K562 (cell line): ENCODE measurements around the gene ATP7B. TPM values are rescaled to one million over a fixed set of nuclear protein-coding genes. Genes with fewer than 3 reads are reported as not detected.

Experiments used
- ATAC-seq: fragments of 200-7000 bp; cut with Tn5 transposase; 3 replicates; pipeline ENCODE4 v1.9.1; 2020; ENCODE audit warnings: moderate library complexity
- BruUV-seq: library from RNA; stranded (reverse); fragments of 400-500 nt; replicated peaks from 2 replicates; lab custom pipeline; 2021; lab: Mats Ljungman, UMichigan
- CTCF ChIA-PET: fragments of 300-600 bp; formaldehyde crosslinking; extraction: SDS; loops from one replicate; lab custom pipeline; 2021; ENCODE audit warnings: low intra/inter-chr PET ratio; lab: Yijun Ruan, JAX
- POLR2A ChIA-PET: fragments of 300-600, 350-650 bp; sonication (Branson Sonifier 250); formaldehyde crosslinking; extraction: SDS; loops from one replicate; lab custom pipeline; 2021; ENCODE audit warnings: antibody characterized with exemption, inconsistent platforms; lab: Yijun Ruan, JAX
- DNase-seq, 4 experiments: peaks; one replicate each; pipeline versions ENCODE4 v3.0.0 to v3.0.0-alpha.2; 2011 to 2018; ENCODE audit warnings: low spot score in 3 of 4, mixed read lengths in 3 of 4; ENCODE audit errors: extremely low read depth in 1 of 4
- FAIRE-seq: peaks from 2 replicates; lab custom pipeline; 2011; peaks lifted over from hg19 to GRCh38; lab: Jason Lieb, UNC
- H2AFZ ChIP-seq: 2 replicates; pipeline ENCODE4 v1.6.0; 2011; ENCODE audit warnings: low read depth, low read length, control low read depth, inconsistent platforms
- H3K27ac ChIP-seq: fragments of 200-600 bp; 3 replicates; pipeline ENCODE4 v1.8.0; 2011; ENCODE audit warnings: low read depth, mild to moderate bottlenecking, control low read depth, inconsistent platforms, low read length, moderate library complexity, mixed read lengths; ENCODE audit errors: extremely low read depth
- H3K27me3 ChIP-seq, 2 experiments: fragments of 300-600 bp in 1 of 2; 2 replicates in 1 of 2; 3 replicates in 1 of 2; pipeline versions ENCODE4 v1.6.0 to v1.8.0; 2011; ENCODE audit warnings: inconsistent platforms in 2 of 2, low read length in 2 of 2, mild to moderate bottlenecking in 1 of 2, mixed read lengths in 1 of 2, moderate library complexity in 1 of 2; ENCODE audit not compliant: control insufficient read depth in 2 of 2, insufficient read depth in 2 of 2
- H3K36me3 ChIP-seq: fragments of 300-600 bp; 3 replicates; pipeline ENCODE4 v1.8.0; 2011; ENCODE audit warnings: mild to moderate bottlenecking, low read length, inconsistent platforms; ENCODE audit not compliant: control insufficient read depth, insufficient read depth
- H3K4me1 ChIP-seq, 2 experiments: fragments of 200-600 bp in 1 of 2; replicated peaks in 1 of 2; 2 replicates in 1 of 2; 3 replicates in 1 of 2; pipeline versions ENCODE4 v1.5.1 to v1.8.0; 2011; ENCODE audit warnings: inconsistent platforms in 2 of 2, low read length in 2 of 2, mild to moderate bottlenecking in 1 of 2, mixed read lengths in 1 of 2, moderate library complexity in 1 of 2; ENCODE audit not compliant: control insufficient read depth in 2 of 2, insufficient read depth in 2 of 2
- H3K4me2 ChIP-seq: 2 replicates; pipeline ENCODE4 v1.6.1; 2011; ENCODE audit warnings: low read length, control low read depth, inconsistent platforms, mixed read lengths; ENCODE audit not compliant: insufficient read depth
- H3K4me3 ChIP-seq: fragments of 200-600 bp; sonication (generic), shearing (Covaris generic); 2 replicates; pipeline ENCODE4 v1.5.1; 2016; ENCODE audit warnings: control low read depth, inconsistent platforms
- H3K79me2 ChIP-seq: fragments of 200-600 bp; 3 replicates; pipeline ENCODE4 v1.8.0; 2011; ENCODE audit warnings: low read length, inconsistent platforms; ENCODE audit not compliant: control insufficient read depth, insufficient read depth
- H3K9ac ChIP-seq, 2 experiments: 2 replicates each; pipeline versions ENCODE4 v1.6.0 to v1.6.1; 2011; ENCODE audit warnings: low read depth in 2 of 2, low read length in 2 of 2, control low read depth in 1 of 2, inconsistent platforms in 1 of 2, mild to moderate bottlenecking in 1 of 2, mixed read lengths in 1 of 2; ENCODE audit not compliant: insufficient read depth in 1 of 2
- H3K9me1 ChIP-seq: one replicate; pipeline ENCODE4 v1.6.0; 2011; ENCODE audit warnings: inconsistent platforms, mild to moderate bottlenecking, low read length, moderate library complexity; ENCODE audit not compliant: control insufficient read depth, insufficient read depth
- H3K9me3 ChIP-seq: replicated peaks from 2 replicates; pipeline ENCODE4 v1.5.1; 2011; ENCODE audit warnings: low read depth, low read length, inconsistent platforms; ENCODE audit not compliant: control insufficient read depth, insufficient read depth
- H4K20me1 ChIP-seq: replicated peaks from 2 replicates; pipeline ENCODE4 v1.6.1; 2011; ENCODE audit warnings: low read length, inconsistent platforms, mixed read lengths; ENCODE audit not compliant: control insufficient read depth, insufficient read depth
- BRD9 ChIP-seq: fragments of 450-650 bp; IDR thresholded peaks from 2 replicates; pipeline ENCODE4 v1.6.1; 2018; ENCODE audit warnings: low read depth; ENCODE audit not compliant: partially characterized antibody
- RAD21 ChIP-seq, 2 experiments: fragments of 250-450 bp in 1 of 2; fragments of 450-650 bp in 1 of 2; sonication (Bioruptor Pico) in 1 of 2; formaldehyde crosslinking in 1 of 2; IDR thresholded peaks in 1 of 2; conservative IDR thresholded peaks in 1 of 2; 2 replicates each; pipeline versions ENCODE4 v1.4.0 to v1.8.0; 2020 to 2022; ENCODE audit warnings: mild to moderate bottlenecking in 2 of 2, moderate library complexity in 1 of 2
- ZFP36 ChIP-seq: fragments of 150-350 bp; IDR thresholded peaks from 2 replicates; pipeline ENCODE4 v1.6.1; 2018; ENCODE audit warnings: low read length, low read depth; ENCODE audit not compliant: partially characterized antibody
- ZNF316 ChIP-seq: fragments of 450-650 bp; IDR thresholded peaks from 2 replicates; pipeline ENCODE4 v1.6.1; 2016
- WGBS: fragments of 100-300 bp; shearing (Covaris generic); methylation state at CpG from one replicate; pipeline ENCODE4 v1.1.6; 2016; ENCODE audit warnings: low coverage, mixed read lengths; ENCODE audit not compliant: insufficient coverage; ENCODE audit errors: missing lambda C conversion rate; 5-methylcytosine and 5-hydroxymethylcytosine counted together
- in situ Hi-C: fragments of 300-500 bp; cut with MboI; formaldehyde crosslinking; loops from 4 replicates; pipeline ENCODE4 v1.15.0; 2018; ENCODE audit warnings: inconsistent platforms, mixed read lengths
- intact Hi-C: fragments of 100-400 bp; cut with micrococcal nuclease; formaldehyde crosslinking; loops from 2 replicates; pipeline ENCODE4 v1.14.2; 2022
- polyA plus RNA-seq, 8 experiments: library from polyadenylated mRNA; depleted of rRNA in 4 of 8; stranded (reverse) in 5 of 8; unstranded in 3 of 8; fragments of >200 nt; fragmentation: Nextera tagmentation in 2 of 8; fragmentation: Illumina TruSeq in 1 of 8; extraction: Ambion mirVana in 2 of 8; extraction: Trizol in 1 of 8; gene quantifications; 2 replicates each; pipeline versions ENCODE4 v1.2.1 to v1.2.3, GENCODE V29; 2011 to 2014; ENCODE audit warnings: inconsistent platforms in 1 of 8, missing spikeins in 1 of 8
- total RNA-seq, 7 experiments: library from RNA; depleted of rRNA in 6 of 7; stranded (reverse); fragments of >200 nt in 6 of 7; fragmentation: Illumina TruSeq in 2 of 7; extraction: Trizol in 2 of 7; gene quantifications; 2 replicates each; pipeline versions ENCODE4 v1.2.1 to v1.2.3, GENCODE V29; 2011 to 2021; ENCODE audit warnings: low replicate concordance in 1 of 7
- TF ChIP-seq, protein P1 (sequence below): sonication (generic); IDR thresholded peaks from 2 replicates; pipeline ENCODE4 v1.6.1; 2016
- TF ChIP-seq, protein P2 (sequence below): fragments of 250-450 bp; sonication (Bioruptor Pico); IDR thresholded peaks from 2 replicates; pipeline ENCODE4 v1.4.0; 2020; ENCODE audit warnings: mild to moderate bottlenecking

Gene ATP7B
- total and polyA plus RNA-seq, 9 of the 15 experiments (the other 6 are each of a cell fraction or from before 2014, with no cell fraction given): 1.1 to 20.4 (median 8.5) TPM

DNA sequence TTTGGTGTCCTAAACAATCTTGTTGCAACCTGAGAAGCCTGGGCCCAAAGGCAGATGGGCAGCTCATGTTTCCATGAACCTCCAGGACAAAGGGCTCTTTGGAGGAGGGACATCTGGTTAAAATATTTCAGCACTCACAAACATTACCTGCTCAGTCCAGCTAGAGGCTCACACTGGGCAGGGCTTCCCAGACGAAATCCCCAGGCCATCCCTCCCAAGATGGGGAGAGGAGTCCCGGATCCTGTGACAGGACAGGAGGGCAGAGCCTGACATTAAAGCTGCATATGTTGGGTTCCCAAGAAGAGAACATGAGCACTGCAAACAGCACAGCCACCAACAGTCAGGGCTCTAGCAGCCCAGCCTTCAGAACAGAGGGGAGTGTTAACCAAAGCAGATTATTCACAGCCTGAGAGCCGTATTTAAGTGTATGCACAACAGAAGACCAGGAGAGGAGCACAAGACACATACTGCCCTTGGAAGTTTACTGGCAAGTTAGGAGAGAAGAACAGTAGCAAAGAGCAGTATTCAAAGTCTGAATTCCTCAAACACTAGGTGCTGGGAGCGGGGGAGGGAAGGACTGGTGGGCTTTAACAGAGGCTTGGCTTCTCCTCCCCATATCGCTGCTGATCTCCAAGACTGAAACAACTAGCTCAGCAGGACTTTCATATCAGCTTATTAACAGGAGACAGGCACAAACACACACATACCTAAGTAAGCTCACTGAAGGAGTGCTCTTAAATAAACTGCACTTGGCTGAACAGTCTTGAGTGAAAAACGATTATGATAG lies 12.3 kb downstream of the ATP7B start:
- Histone ChIP-seq H3K27me3 (no peaks in the 10 kb centered on the region), H3K9me3 (no peaks in the 10 kb centered on the region), H3K4me2 (peak overlapping the region; percentile 69), H3K36me3 (no peaks in the 10 kb centered on the region; the same call in 1 of the 3 replicates), H3K9me1 (no peaks in the 10 kb centered on the region), H3K79me2 (peaks cover 83% of the 10 kb centered on the region), H2AFZ (peak overlapping the region; percentile 65), H3K9ac (peak overlapping the region; percentile 43 to 79; a peak in 3 of 4 replicates), H3K4me1 (peaks cover 41 to 56% of the 10 kb centered on the region in 2 experiments), H4K20me1 (no peaks in the 10 kb centered on the region), H3K4me3 (no peak overlapping the region), H3K27ac (peak overlapping the region; percentile 73)
- intact Hi-C loops: loop anchor here (5.0 to 10.0 kb wide), 2 partner anchors 42 to 456 kb away; partner anchors contain the start of genes CKAP2 and VPS36
- ChIA-PET CTCF (no interaction called here), POLR2A (interaction anchor here (1.0 to 1.5 kb wide), 3 partner anchors 14 to 20 kb away, joined by 3 to 7 read pairs (median 3); partner anchors contain the start of gene ALG11)
- peak; percentile 73 for FAIRE-seq
- TF ChIP-seq, protein P1, sequence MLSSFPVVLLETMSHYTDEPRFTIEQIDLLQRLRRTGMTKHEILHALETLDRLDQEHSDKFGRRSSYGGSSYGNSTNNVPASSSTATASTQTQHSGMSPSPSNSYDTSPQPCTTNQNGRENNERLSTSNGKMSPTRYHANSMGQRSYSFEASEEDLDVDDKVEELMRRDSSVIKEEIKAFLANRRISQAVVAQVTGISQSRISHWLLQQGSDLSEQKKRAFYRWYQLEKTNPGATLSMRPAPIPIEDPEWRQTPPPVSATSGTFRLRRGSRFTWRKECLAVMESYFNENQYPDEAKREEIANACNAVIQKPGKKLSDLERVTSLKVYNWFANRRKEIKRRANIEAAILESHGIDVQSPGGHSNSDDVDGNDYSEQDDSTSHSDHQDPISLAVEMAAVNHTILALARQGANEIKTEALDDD: peak; percentile 26; the same call in 1 of the 2 replicates
- TF ChIP-seq, protein P2, sequence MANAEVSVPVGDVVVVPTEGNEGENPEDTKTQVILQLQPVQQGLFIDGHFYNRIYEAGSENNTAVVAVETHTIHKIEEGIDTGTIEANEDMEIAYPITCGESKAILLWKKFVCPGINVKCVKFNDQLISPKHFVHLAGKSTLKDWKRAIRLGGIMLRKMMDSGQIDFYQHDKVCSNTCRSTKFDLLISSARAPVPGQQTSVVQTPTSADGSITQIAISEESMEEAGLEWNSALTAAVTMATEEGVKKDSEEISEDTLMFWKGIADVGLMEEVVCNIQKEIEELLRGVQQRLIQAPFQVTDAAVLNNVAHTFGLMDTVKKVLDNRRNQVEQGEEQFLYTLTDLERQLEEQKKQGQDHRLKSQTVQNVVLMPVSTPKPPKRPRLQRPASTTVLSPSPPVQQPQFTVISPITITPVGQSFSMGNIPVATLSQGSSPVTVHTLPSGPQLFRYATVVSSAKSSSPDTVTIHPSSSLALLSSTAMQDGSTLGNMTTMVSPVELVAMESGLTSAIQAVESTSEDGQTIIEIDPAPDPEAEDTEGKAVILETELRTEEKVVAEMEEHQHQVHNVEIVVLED (CRISPR knock-in tag): no peak
- peak; percentile 24 for TF ChIP-seq ZFP36
- TF ChIP-seq RAD21 (CRISPR knock-in tag; conservative IDR thresholded peaks at IDR 0.05 in 1 of 2, IDR thresholded peaks at IDR 0.05 in 1 of 2): 0 out of 4 replicates have a peak, but pooled peaks of 1 of the 2 experiments have one; percentile 2
- peak; percentile 50 for TF ChIP-seq BRD9
- TF ChIP-seq ZNF316: 0 out of 2 replicates have a peak, but pooled peaks have one; percentile 18
- BruUV-seq: no TSS peak
- DNase-seq: peak in 1 of 4 experiments; percentile 39
- WGBS: 2% methylated on average over 4 of the region's 6 CpGs
- peak; percentile 32 for ATAC-seq
- in situ Hi-C loops: no loop called here
